ENCODE results near the gene KCMF1.

- no peak for TF ChIP-seq CTCF (optimal IDR thresholded peaks at IDR 0.05 in 1 of 3, IDR thresholded peaks at IDR 0.05 in 1 of 3, conservative IDR thresholded peaks at IDR 0.05 in 1 of 3; ENCODE audit: extremely low read depth in 1 of 3, insufficient read depth in 2 of 3, low read length in 3 of 3)
- no peak for TF ChIP-seq EZH2 (IDR thresholded peaks at IDR 0.05; ENCODE audit: low read length)
These were observed 32.6 kb upstream of the KCMF1 start for GRCh38 chr2:84938194-84938879.
